Endothelial cell of umbilical vein (primary cell): Measurements from ENCODE around the gene ZDHHC22.

Experiments used
- EZH2 ChIP-seq: IDR thresholded peaks from 2 replicates; pipeline ENCODE4 v1.6.1; 2012; ENCODE audit warnings: borderline replicate concordance, low read depth, mild to moderate bottlenecking, moderate library complexity, low read length, inconsistent platforms; ENCODE audit not compliant: severe bottlenecking
- GATA2 ChIP-seq: IDR thresholded peaks from 2 replicates; pipeline ENCODE4 v1.7.0; 2011; ENCODE audit warnings: low read depth, mild to moderate bottlenecking, moderate library complexity, mixed read lengths, low read length; ENCODE audit not compliant: insufficient read length, insufficient read depth
- JUN ChIP-seq: IDR thresholded peaks from 2 replicates; pipeline ENCODE4 v1.6.1; 2011; ENCODE audit warnings: borderline replicate concordance, low read depth; ENCODE audit not compliant: insufficient read length, insufficient read depth
- POLR2A ChIP-seq: IDR thresholded peaks from 2 replicates; pipeline ENCODE4 v1.6.1; 2012; ENCODE audit warnings: low read depth, mild to moderate bottlenecking, control low read depth, low read length
- POLR2AphosphoS5 ChIP-seq: IDR thresholded peaks from 2 replicates; pipeline ENCODE4 v1.6.1; 2012; ENCODE audit warnings: low read depth, mild to moderate bottlenecking, control low read depth, low read length, moderate library complexity; ENCODE audit not compliant: insufficient read depth
- TF ChIP-seq, protein P1 (sequence below), 2 donors: IDR thresholded peaks; 1 replicate in 1 of 2; 2 replicates in 1 of 2; pipeline ENCODE4 v1.5.1; 2011; ENCODE audit warnings: low read length in 2 of 2, mild to moderate bottlenecking in 2 of 2, moderate library complexity in 2 of 2, control low read depth in 1 of 2, inconsistent platforms in 1 of 2, low read depth in 1 of 2; ENCODE audit not compliant: insufficient read depth in 1 of 2; ENCODE audit errors: extremely low read depth in 1 of 2
- TF ChIP-seq, protein P2 (sequence below): IDR thresholded peaks from 2 replicates; pipeline ENCODE4 v1.6.1; 2011; ENCODE audit not compliant: insufficient read depth, insufficient read length

DNA sequence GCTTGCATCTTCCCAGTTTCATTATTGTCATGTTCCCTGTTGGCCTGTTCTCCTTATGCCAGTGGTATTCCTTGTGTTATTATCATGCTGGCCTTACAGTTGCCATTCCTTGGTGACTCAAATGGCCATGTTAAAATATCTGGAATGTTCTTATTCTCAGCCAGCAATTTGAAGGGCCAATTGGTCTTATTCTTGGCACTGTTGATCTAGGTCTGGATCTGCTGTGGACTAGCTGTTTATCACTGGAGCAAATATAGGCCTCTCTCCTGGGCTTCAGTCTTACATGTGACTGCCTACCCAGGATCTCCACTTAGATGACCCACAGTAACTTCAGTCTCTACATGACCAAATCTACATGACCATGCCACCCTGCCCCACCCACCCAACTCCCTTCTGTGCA is 38.1 kb downstream of the ZDHHC22 start:
- TF ChIP-seq, protein P1, sequence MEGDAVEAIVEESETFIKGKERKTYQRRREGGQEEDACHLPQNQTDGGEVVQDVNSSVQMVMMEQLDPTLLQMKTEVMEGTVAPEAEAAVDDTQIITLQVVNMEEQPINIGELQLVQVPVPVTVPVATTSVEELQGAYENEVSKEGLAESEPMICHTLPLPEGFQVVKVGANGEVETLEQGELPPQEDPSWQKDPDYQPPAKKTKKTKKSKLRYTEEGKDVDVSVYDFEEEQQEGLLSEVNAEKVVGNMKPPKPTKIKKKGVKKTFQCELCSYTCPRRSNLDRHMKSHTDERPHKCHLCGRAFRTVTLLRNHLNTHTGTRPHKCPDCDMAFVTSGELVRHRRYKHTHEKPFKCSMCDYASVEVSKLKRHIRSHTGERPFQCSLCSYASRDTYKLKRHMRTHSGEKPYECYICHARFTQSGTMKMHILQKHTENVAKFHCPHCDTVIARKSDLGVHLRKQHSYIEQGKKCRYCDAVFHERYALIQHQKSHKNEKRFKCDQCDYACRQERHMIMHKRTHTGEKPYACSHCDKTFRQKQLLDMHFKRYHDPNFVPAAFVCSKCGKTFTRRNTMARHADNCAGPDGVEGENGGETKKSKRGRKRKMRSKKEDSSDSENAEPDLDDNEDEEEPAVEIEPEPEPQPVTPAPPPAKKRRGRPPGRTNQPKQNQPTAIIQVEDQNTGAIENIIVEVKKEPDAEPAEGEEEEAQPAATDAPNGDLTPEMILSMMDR (IDR thresholded peaks at IDR 0.05; ENCODE audit: extremely low read depth in 1 of 2, insufficient read depth in 1 of 2, low read depth in 1 of 2, low read length in 2 of 2), result no peak
- TF ChIP-seq JUN (no peak), POLR2A (no peak), POLR2AphosphoS5 (no peak), EZH2 (no peak), GATA2 (no peak)
- TF ChIP-seq, protein P2, sequence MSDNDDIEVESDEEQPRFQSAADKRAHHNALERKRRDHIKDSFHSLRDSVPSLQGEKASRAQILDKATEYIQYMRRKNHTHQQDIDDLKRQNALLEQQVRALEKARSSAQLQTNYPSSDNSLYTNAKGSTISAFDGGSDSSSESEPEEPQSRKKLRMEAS, result no peak
